DLD1 (cell line): ENCODE data around the gene RHOF.

Source experiments
- in situ Hi-C: cut with HindIII; loops from 2 replicates; pipeline ENCODE4 v1.10.0; 2017; ENCODE audit warnings: low sequenced_read_pairs

Gene RHOF

GRCh38 chr12:121805171-121806008 lies 11.9 kb upstream of the RHOF start:
- in situ Hi-C loops: no loop called here

- in situ Hi-C loops: no loop called here
Observed at GRCh38 chr12:121804417-121805111, 11.1 kb upstream of the RHOF start.

- in situ Hi-C loops: no loop called here
Observed at GRCh38 chr12:121803861-121804416, 10.5 kb upstream of the RHOF start, which contains the start of gene SETD1B. Gene SETD1B (plus strand): TSS chr12:121804009. CDS start chr12:121804738, 729 bp downstream.

- in situ Hi-C loops: no loop called here
Observed at GRCh38 chr12:121802843-121803698, 9.6 kb upstream of the RHOF start.

- in situ Hi-C loops: no loop called here
Observed at GRCh38 chr12:121802485-121802842, 9.0 kb upstream of the RHOF start.

GRCh38 chr12:121801595-121802484 lies 8.4 kb upstream of the RHOF start:
- in situ Hi-C loops: no loop called here

- in situ Hi-C loops: no loop called here
Observed at GRCh38 chr12:121800694-121801594, 7.5 kb upstream of the RHOF start.

- in situ Hi-C loops: no loop called here
Observed at GRCh38 chr12:121799842-121800693, 6.6 kb upstream of the RHOF start.

GRCh38 chr12:121799156-121799841 lies 5.8 kb upstream of the RHOF start:
- in situ Hi-C loops: no loop called here

- in situ Hi-C loops: no loop called here
Observed at GRCh38 chr12:121798787-121799155, 5.3 kb upstream of the RHOF start.

- in situ Hi-C loops: no loop called here
Observed at GRCh38 chr12:121797937-121798786, 4.7 kb upstream of the RHOF start.

- in situ Hi-C loops: no loop called here
Observed at GRCh38 chr12:121796855-121797751, 3.6 kb upstream of the RHOF start.

- in situ Hi-C loops: no loop called here
Observed at GRCh38 chr12:121795034-121795968, 1.8 kb upstream of the RHOF start.

- in situ Hi-C loops: no loop called here
Observed at GRCh38 chr12:121794534-121795033, 1.1 kb upstream of the RHOF start.
